Peyer's patch (tissue), 4 donors: ENCODE results near the gene OR6A2.

Experiments
- POLR2A ChIP-seq, 2 donors: fragments of 450-650 bp; IDR thresholded peaks; one replicate each; pipeline ENCODE4 v1.5.1; 2017; ENCODE audit warnings: antibody characterized with exemption in 2 of 2, mild to moderate bottlenecking in 2 of 2, moderate library complexity in 2 of 2
- TF ChIP-seq, protein P1 (sequence below), 6 experiments: fragments of 450-650 bp in 4 of 6; fragments of 200-600 bp in 2 of 6; sonication (generic) in 1 of 6; IDR thresholded peaks; one replicate each; pipeline ENCODE4 v1.5.1; 2017 to 2019; ENCODE audit warnings: antibody characterized with exemption in 6 of 6, mild to moderate bottlenecking in 3 of 6, moderate library complexity in 1 of 6

DNA sequence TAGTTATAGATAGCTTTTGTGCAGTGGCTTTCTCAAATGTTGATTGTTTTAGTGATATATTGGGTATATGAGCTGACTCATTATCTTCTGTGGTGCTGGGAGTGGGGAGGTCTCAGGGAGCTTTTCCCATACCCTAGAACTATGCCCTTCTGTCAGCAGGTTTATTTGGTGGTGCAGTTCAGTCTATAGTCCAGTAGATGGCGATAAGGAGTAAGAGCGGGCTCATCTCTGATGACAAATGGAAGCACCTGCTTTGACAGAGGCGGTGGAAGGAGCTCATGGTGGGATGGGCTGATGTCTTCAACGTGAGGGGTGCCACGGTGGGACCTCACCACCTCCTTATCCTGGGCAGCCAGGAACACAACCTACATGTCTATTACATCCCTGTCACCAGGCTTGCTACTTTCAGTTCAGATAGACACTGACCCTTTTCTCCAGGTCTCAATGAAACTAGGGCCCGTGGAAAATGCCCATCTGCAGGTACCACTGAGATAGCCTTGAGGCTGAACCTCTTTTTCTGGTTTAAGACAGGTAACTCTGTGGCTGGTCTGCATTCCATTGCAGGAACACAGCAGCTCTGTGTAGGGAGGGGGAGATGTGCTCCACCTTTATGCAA, 13.0 kb upstream of the OR6A2 start:
- TF ChIP-seq, protein P1, sequence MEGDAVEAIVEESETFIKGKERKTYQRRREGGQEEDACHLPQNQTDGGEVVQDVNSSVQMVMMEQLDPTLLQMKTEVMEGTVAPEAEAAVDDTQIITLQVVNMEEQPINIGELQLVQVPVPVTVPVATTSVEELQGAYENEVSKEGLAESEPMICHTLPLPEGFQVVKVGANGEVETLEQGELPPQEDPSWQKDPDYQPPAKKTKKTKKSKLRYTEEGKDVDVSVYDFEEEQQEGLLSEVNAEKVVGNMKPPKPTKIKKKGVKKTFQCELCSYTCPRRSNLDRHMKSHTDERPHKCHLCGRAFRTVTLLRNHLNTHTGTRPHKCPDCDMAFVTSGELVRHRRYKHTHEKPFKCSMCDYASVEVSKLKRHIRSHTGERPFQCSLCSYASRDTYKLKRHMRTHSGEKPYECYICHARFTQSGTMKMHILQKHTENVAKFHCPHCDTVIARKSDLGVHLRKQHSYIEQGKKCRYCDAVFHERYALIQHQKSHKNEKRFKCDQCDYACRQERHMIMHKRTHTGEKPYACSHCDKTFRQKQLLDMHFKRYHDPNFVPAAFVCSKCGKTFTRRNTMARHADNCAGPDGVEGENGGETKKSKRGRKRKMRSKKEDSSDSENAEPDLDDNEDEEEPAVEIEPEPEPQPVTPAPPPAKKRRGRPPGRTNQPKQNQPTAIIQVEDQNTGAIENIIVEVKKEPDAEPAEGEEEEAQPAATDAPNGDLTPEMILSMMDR (IDR thresholded peaks at IDR 0.05) = peak; percentile 12 to 84 (median 68)
- no peak for TF ChIP-seq POLR2A (IDR thresholded peaks at IDR 0.05)
